NT2/D1 (cell line): ENCODE measurements around the gene PLGLB1.
"Not testable (repeated sequence)": the region's sequence is repeated elsewhere in the genome, so short reads cannot be mapped to it uniquely, and the experiment has no call there.

Experiments used
- SUZ12 ChIP-seq: IDR thresholded peaks from 2 replicates; pipeline ENCODE4 v1.6.1; 2011; ENCODE audit not compliant: insufficient read length, insufficient read depth; ENCODE audit errors: extremely low read depth
- YY1 ChIP-seq: IDR thresholded peaks from 2 replicates; pipeline ENCODE4 v1.6.1; 2011; ENCODE audit not compliant: insufficient read length, insufficient read depth
- ZNF274 ChIP-seq: IDR thresholded peaks from 2 replicates; pipeline ENCODE4 v1.6.1; 2011; ENCODE audit warnings: mild to moderate bottlenecking, low read depth, low read length

GRCh38 chr2:87064305-87064704 lies 42.7 kb upstream of the PLGLB1 start:
- TF ChIP-seq YY1, ZNF274, SUZ12: not testable (repeated sequence)
